ENCODE measurements around the gene EIF5A. TPM values are rescaled to one million over a fixed set of nuclear protein-coding genes. Genes with fewer than 3 reads are reported as not detected.

The EIF5A gene
- total RNA-seq, 4 donors from 2014 or later: 135 to 210 (median 144) TPM

DNA sequence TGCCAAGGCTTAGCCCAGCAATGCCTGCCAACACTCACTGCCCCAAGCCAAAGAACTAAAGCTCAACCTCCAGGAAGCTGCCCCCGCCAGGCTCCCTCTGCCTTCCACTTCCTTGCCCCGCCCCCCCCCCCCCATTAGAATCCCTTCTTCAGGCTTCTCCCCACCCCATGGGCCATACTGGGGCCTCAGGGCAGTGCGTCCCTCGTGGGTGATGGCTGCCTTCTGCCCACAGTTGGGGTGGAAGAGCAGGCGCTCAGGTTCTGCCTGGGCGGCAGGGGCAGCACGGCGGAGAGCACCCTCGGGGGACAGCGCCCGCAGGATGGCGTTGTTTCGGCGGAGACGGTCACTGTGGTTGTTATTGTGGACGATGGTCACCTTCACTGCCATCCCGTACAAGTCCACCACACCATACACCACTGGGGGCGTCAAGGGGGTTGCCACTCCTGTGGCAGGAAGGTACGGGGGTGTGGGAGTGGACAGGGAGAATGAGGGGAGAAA is 17.7 kb downstream of the EIF5A start:
- TF ChIP-seq, protein P1, sequence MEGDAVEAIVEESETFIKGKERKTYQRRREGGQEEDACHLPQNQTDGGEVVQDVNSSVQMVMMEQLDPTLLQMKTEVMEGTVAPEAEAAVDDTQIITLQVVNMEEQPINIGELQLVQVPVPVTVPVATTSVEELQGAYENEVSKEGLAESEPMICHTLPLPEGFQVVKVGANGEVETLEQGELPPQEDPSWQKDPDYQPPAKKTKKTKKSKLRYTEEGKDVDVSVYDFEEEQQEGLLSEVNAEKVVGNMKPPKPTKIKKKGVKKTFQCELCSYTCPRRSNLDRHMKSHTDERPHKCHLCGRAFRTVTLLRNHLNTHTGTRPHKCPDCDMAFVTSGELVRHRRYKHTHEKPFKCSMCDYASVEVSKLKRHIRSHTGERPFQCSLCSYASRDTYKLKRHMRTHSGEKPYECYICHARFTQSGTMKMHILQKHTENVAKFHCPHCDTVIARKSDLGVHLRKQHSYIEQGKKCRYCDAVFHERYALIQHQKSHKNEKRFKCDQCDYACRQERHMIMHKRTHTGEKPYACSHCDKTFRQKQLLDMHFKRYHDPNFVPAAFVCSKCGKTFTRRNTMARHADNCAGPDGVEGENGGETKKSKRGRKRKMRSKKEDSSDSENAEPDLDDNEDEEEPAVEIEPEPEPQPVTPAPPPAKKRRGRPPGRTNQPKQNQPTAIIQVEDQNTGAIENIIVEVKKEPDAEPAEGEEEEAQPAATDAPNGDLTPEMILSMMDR (IDR thresholded peaks at IDR 0.05): no peak
- no peak for TF ChIP-seq POLR2A (IDR thresholded peaks at IDR 0.05)
- no peak for DNase-seq
- intact Hi-C loops (cut with DNase I): no loop called here
- H3K9me3 ChIP-seq: no peaks in the 10 kb centered on the region
- no peak overlapping the region for H3K4me3 ChIP-seq (replicated peaks in 1 of 3)
- H3K36me3 ChIP-seq: peaks cover 44 to 46% of the 10 kb centered on the region in 2 donors
- WGBS, 2 donors: 93 to 94% methylated on average over 14 to 19 of the region's 19 CpGs
- H3K4me1 ChIP-seq: peaks cover 0 to 9% of the 10 kb centered on the region in 2 donors
- no peak overlapping the region for H3K27ac ChIP-seq
- H3K27me3 ChIP-seq: no peaks in the 10 kb centered on the region

DNA sequence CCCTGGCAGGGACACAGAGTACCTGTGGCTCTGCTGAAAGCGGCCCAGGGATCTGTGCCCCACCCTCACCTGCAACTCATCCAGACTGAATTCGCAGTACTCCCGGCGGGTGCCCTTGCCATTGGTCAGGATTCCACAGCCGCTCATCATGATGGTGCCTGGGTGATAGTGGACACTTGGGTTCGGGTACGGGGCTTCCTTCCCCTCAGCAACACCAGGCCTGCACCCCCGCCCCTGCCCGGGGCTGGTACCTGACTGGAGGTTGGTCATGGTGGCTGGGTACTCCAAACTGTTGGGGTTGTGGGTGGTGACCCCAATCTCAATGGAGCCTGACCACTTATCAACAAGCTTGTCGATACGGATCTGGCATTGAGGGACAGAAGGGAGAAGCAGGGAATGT is 18.8 kb downstream of the EIF5A start:
- DNase-seq: no peak
- intact Hi-C loops (cut with DNase I): no loop called here
- Histone ChIP-seq H3K27ac (no peak overlapping the region), H3K27me3 (no peaks in the 10 kb centered on the region), H3K4me3 (replicated peaks in 1 of 3) (no peak overlapping the region), H3K4me1 (peaks cover 4 to 15% of the 10 kb centered on the region in 2 donors), H3K36me3 (peaks cover 35 to 36% of the 10 kb centered on the region in 2 donors), H3K9me3 (no peaks in the 10 kb centered on the region)
- 86 to 87% methylated on average over 3 of the region's 11 CpGs for WGBS, 2 donors
- TF ChIP-seq, protein P1 (IDR thresholded peaks at IDR 0.05): no peak
- TF ChIP-seq POLR2A (IDR thresholded peaks at IDR 0.05): no peak

DNA sequence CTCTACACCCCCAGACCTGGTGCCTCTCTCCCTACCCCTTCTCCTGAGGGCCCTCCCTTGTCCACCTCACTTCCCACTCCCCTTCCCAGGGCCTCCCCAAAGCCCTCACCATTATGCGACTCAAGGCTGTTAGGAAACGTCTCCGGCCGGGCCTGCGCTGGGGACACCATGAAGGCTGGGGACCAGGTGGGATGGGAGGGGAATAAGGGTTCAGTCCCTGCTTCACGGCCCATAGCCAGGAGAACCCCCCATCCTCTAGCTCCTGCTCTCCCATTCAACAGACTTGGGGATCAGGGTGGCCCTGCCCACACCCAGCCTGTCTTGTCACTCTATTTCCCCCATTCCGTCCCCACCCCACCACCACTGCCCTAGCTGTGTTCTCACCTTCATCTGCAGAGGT is 19.6 kb downstream of the EIF5A start:
- no peaks in the 10 kb centered on the region for H3K9me3 ChIP-seq
- intact Hi-C loops (cut with DNase I): no loop called here
- H3K27me3 ChIP-seq: no peaks in the 10 kb centered on the region
- H3K27ac ChIP-seq: no peak overlapping the region
- peaks cover 26 to 27% of the 10 kb centered on the region in 2 donors for H3K36me3 ChIP-seq
- 90 to 97% methylated on average over 7 of the region's 7 CpGs for WGBS, 2 donors
- DNase-seq: no peak
- H3K4me3 ChIP-seq (replicated peaks in 1 of 3): no peak overlapping the region
- no peak for TF ChIP-seq POLR2A (IDR thresholded peaks at IDR 0.05)
- TF ChIP-seq, protein P1 (IDR thresholded peaks at IDR 0.05): no peak
- peaks cover 4 to 15% of the 10 kb centered on the region in 2 donors for H3K4me1 ChIP-seq

DNA sequence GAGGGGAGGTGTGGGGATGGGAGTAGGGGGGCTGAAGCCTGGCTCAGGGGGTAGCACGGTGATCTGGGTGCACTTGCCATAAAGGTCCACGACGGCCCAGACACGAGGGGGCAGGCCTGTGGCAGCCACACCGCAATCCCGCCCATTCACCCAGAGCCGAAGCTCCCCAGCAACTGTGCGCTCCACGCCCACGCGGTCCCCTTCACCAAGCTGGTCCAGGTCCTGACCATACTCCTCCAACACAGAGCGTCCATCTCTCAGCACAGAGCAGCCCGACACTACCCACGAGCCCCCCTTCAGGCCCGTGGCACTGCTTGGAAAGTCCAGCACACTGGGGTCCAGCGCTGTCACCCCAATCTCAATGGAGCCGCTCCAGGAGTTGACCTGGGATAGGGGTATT is 20.1 kb downstream of the EIF5A start:
- no peak for TF ChIP-seq POLR2A (IDR thresholded peaks at IDR 0.05)
- TF ChIP-seq, protein P1 (IDR thresholded peaks at IDR 0.05): no peak
- Histone ChIP-seq H3K4me3 (replicated peaks in 1 of 3) (no peak overlapping the region), H3K27me3 (no peaks in the 10 kb centered on the region), H3K4me1 (peaks cover 4 to 15% of the 10 kb centered on the region in 2 donors), H3K27ac (no peak overlapping the region), H3K9me3 (no peaks in the 10 kb centered on the region), H3K36me3 (peaks cover 22 to 23% of the 10 kb centered on the region in 2 donors)
- WGBS, 2 donors: 86 to 92% methylated on average over 14 to 17 of the region's 17 CpGs
- DNase-seq: no peak
- intact Hi-C loops (cut with DNase I): no loop called here

DNA sequence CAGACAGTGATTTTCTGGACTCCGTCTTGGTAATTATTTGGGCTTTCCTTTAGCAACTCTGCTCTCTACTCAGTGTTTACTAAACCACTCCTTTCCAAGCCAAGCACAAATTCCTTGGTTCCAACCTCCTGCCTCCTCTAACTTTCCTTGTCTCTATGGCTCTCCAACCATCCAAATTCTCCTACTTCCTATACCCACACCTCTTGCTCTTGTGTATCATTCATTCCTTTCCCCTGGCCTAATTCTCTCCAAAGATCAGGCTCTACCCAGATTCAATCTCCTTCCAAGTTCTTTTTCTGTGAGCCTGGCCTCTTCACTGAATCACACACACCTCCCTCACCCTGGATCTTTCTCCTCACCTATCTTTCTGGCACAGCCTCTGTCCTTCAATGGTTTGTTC is 20.6 kb downstream of the EIF5A start:
- intact Hi-C loops (cut with DNase I): no loop called here
- DNase-seq: no peak
- H3K4me3 ChIP-seq (replicated peaks in 1 of 3): no peak overlapping the region
- H3K4me1 ChIP-seq: peaks cover 4 to 15% of the 10 kb centered on the region in 2 donors
- peaks cover 17 to 18% of the 10 kb centered on the region in 2 donors for H3K36me3 ChIP-seq
- no peak overlapping the region for H3K27ac ChIP-seq
- 73 to 88% methylated on average over 1 of the region's 1 CpG for WGBS, 2 donors
- H3K9me3 ChIP-seq: no peaks in the 10 kb centered on the region
- no peaks in the 10 kb centered on the region for H3K27me3 ChIP-seq
- TF ChIP-seq, protein P1 (IDR thresholded peaks at IDR 0.05): no peak
- no peak for TF ChIP-seq POLR2A (IDR thresholded peaks at IDR 0.05)

Data from thyroid gland (tissue), 4 donors.